Measurements from ENCODE around the gene TUBB. TPM values are rescaled to one million over a fixed set of nuclear protein-coding genes. Genes with fewer than 3 reads are reported as not detected.
"Not testable (repeated sequence)": the region's sequence is repeated elsewhere in the genome, so short reads cannot be mapped to it uniquely, and the experiment has no call there.

Gene TUBB
- total RNA-seq, 4 donors from 2014 or later: 152 to 218 (median 207) TPM

GRCh38 chr6:30716879-30717128 is 3.3 kb upstream of the TUBB start:
- Histone ChIP-seq H3K9me3 (no peaks in the 10 kb centered on the region), H3K27ac (peak overlapping the region; percentile 95 to 98 (median 96)), H3K4me3 (peak overlapping the region; percentile 57 to 83 (median 76)), H3K36me3 (peaks cover 0 to 36% (median 5%) of the 10 kb centered on the region in 3 donors), H3K27me3 (no peaks in the 10 kb centered on the region), H3K4me1 (peaks cover 0 to 34% (median 16%) of the 10 kb centered on the region in 4 donors)
- DNase-seq (ENCODE audit: low spot score in 2 of 2): no peak
- TF ChIP-seq, protein P1, sequence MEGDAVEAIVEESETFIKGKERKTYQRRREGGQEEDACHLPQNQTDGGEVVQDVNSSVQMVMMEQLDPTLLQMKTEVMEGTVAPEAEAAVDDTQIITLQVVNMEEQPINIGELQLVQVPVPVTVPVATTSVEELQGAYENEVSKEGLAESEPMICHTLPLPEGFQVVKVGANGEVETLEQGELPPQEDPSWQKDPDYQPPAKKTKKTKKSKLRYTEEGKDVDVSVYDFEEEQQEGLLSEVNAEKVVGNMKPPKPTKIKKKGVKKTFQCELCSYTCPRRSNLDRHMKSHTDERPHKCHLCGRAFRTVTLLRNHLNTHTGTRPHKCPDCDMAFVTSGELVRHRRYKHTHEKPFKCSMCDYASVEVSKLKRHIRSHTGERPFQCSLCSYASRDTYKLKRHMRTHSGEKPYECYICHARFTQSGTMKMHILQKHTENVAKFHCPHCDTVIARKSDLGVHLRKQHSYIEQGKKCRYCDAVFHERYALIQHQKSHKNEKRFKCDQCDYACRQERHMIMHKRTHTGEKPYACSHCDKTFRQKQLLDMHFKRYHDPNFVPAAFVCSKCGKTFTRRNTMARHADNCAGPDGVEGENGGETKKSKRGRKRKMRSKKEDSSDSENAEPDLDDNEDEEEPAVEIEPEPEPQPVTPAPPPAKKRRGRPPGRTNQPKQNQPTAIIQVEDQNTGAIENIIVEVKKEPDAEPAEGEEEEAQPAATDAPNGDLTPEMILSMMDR (IDR thresholded peaks at IDR 0.05): no peak
- TF ChIP-seq EP300 (IDR thresholded peaks at IDR 0.05): no peak
- no peak for TF ChIP-seq POLR2A (IDR thresholded peaks at IDR 0.05)
- 4 to 7% methylated on average over 8 of the region's 8 CpGs for WGBS, 2 donors

DNA sequence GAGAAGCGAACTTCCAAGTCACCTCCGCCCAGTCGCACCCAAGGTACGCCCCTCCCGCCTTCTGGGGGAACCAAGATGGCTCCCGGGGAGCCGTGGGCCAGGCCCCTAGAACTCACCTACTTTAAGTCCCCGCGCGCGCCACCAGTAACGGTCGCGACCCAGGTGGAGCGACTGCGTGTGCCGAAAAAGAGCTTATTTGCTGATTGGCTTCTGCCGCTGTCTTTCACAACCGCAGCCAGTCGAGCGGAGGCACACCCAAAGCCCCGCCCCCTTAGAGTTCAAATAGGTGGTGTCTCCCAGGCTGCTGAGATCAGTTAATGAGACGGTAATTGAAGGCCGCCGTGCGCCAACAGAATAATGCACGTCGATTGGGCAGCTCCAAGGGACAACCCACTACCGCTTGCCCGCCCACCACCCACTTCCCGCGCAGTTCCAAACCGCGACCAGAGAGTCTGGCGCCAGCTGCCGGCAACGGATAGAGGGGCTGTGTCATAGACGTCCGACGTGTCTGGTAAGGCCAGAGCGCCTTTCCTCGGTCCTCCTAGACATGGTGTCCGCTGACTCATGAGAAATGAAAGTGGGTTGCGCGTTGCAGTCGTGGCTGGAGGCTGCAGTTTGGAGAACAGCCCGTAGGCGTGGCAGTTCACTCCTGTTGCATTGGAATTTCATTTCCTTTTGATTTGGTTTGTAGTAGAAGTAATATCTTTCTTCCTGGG is 2.9 kb upstream of the TUBB start, which contains the start of gene MDC1:
Gene MDC1 (minus strand): TSS at position 153 of the 716 bp plus-strand sequence. CDS start 2,106 bp downstream, outside the sequence.
- Histone ChIP-seq H3K27me3 (no peaks in the 10 kb centered on the region), H3K4me1 (peaks cover 0 to 39% (median 19%) of the 10 kb centered on the region in 4 donors), H3K36me3 (peaks cover 0 to 31% (median 4%) of the 10 kb centered on the region in 3 donors), H3K27ac (peak within 1 kb of the TSS; percentile 95 to 98 (median 96)), H3K4me3 (peak within 1 kb of the TSS; percentile 57 to 83 (median 76)), H3K9me3 (no peaks in the 10 kb centered on the region)
- TF ChIP-seq, protein P1 (IDR thresholded peaks at IDR 0.05): peak; percentile 14 to 63 (median 30)
- peak; percentile 80 to 88 for TF ChIP-seq POLR2A (IDR thresholded peaks at IDR 0.05)
- peak; percentile 75 to 99 for TF ChIP-seq EP300 (IDR thresholded peaks at IDR 0.05)
- DNase-seq (ENCODE audit: low spot score in 2 of 2): peak; percentile 98 to 99
- whole genome bisulfite sequencing, 2 donors: 0% methylated on average over 35 to 47 of the region's 48 CpGs

GRCh38 chr6:30717845-30718720 is 2.1 kb upstream of the TUBB start:
- not testable (repeated sequence) for H3K27me3 ChIP-seq; DNase-seq (ENCODE audit: low spot score in 2 of 2); H3K9me3 ChIP-seq
- peak overlapping the region; percentile 25 to 83 (median 67) for H3K4me3 ChIP-seq
- peak overlapping the region; percentile 81 to 96 (median 90) for H3K27ac ChIP-seq
- H3K36me3 ChIP-seq: peaks cover 0 to 26% (median 6%) of the 10 kb centered on the region in 3 donors
- peaks cover 0 to 47% (median 22%) of the 10 kb centered on the region in 4 donors for H3K4me1 ChIP-seq
- 78 to 80% methylated on average over 37 of the region's 37 CpGs for WGBS, 2 donors

DNA sequence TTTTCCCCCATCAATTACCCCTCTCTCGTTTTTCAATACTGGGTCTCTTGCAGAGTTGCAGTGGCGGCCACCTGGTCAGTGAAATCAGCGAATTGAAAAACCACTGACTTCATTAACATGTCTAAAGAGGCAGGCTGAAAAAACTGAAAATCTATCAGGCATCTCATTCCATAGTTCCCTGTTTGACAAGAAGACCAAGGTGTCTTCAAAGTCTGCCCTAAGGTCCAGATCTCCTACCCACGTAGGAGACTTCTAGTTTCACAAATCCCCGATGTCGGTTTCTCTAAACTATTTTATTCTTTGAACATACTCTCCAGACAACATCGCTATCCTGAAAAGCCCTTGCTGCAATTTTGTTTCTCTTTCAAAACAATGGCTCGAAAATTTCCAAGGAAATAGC is 796 bp upstream of the TUBB start:
- Histone ChIP-seq H3K4me1 (peaks cover 0 to 59% (median 24%) of the 10 kb centered on the region in 4 donors), H3K36me3 (peaks cover 0 to 26% (median 19%) of the 10 kb centered on the region in 3 donors), H3K27me3 (no peaks in the 10 kb centered on the region), H3K4me3 (peak overlapping the region; percentile 36 to 85 (median 74)), H3K27ac (peak overlapping the region; percentile 82 to 95 (median 93)), H3K9me3 (no peaks in the 10 kb centered on the region)
- TF ChIP-seq EP300 (IDR thresholded peaks at IDR 0.05) (no peak), POLR2A (IDR thresholded peaks at IDR 0.05) (no peak)
- TF ChIP-seq, protein P1 (IDR thresholded peaks at IDR 0.05): no peak
- 15 to 18% methylated on average over 8 of the region's 8 CpGs for whole genome bisulfite sequencing, 2 donors
- no peak for DNase-seq (ENCODE audit: low spot score in 2 of 2)

DNA sequence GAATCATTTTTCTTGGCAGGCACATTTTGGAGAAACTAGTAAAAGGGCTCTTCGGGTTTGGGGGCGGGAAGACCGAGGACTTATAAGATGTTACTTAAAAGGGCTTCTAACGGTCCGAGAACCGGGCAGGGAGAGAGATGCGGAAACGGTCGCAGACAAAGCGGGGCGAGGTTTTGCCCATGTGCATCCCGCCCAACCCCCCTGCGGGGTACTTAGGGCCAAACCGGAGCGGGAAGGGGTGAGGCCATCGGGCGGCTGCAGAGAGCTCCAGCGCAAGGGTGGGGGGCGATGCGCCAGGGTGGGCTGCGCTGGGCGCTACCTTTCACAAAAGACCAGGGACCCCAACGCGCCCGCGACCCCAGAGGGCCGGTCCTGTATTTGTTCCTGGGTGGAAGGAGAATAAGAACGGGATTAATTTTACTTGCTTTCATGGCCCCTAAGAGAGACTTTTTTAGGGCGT is 616 bp downstream of the TUBB start:
- Histone ChIP-seq H3K27ac (peak overlapping the region; percentile 82 to 99 (median 94)), H3K4me1 (peaks cover 0 to 68% (median 24%) of the 10 kb centered on the region in 4 donors), H3K36me3 (peaks cover 0 to 30% (median 24%) of the 10 kb centered on the region in 3 donors), H3K4me3 (peak overlapping the region; percentile 68 to 95 (median 82)), H3K9me3 (no peaks in the 10 kb centered on the region), H3K27me3 (no peaks in the 10 kb centered on the region)
- WGBS, 2 donors: 0 to 1% methylated on average over 29 of the region's 29 CpGs
- TF ChIP-seq EP300 (IDR thresholded peaks at IDR 0.05): no peak
- TF ChIP-seq POLR2A (IDR thresholded peaks at IDR 0.05): no peak
- TF ChIP-seq, protein P1 (IDR thresholded peaks at IDR 0.05): no peak
- DNase-seq (ENCODE audit: low spot score in 2 of 2): peak; percentile 52 to 57
